Cardiac fibroblast (primary cell): ENCODE results near the gene HIRIP3.

Experiments
- DNase-seq, 2 donors: peaks; one replicate each; pipeline versions ENCODE4 v3.0.0 to v3.0.0-alpha.2; 2010; ENCODE audit warnings: low read depth in 2 of 2
- H3K4me3 ChIP-seq, 2 donors: replicated peaks in 1 of 2; 1 replicate in 1 of 2; 2 replicates in 1 of 2; pipeline ENCODE4 v1.5.1; 2011; ENCODE audit warnings: low read depth in 2 of 2, low read length in 2 of 2, mild to moderate bottlenecking in 2 of 2, moderate library complexity in 1 of 2
- TF ChIP-seq, protein P1 (sequence below): IDR thresholded peaks from one replicate; pipeline ENCODE4 v1.5.1; 2011; ENCODE audit warnings: low read depth, mild to moderate bottlenecking, low read length, inconsistent platforms

HIRIP3 gene

DNA sequence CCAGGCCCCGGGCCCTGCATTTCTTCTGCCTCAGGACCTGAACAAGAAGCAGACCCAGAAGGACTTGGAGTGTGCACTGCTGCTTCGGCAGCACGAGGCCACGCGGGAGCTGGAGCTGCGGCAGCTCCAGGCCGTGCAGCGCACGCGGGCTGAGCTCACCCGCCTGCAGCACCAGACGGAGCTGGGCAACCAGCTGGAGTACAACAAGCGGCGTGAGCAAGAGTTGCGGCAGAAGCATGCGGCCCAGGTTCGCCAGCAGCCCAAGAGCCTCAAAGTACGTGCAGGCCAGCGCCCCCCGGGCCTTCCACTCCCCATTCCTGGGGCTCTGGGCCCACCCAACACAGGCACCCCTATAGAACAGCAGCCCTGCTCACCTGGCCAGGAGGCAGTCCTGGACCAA, 9.2 kb downstream of the HIRIP3 start:
- no peak for DNase-seq
- TF ChIP-seq, protein P1, sequence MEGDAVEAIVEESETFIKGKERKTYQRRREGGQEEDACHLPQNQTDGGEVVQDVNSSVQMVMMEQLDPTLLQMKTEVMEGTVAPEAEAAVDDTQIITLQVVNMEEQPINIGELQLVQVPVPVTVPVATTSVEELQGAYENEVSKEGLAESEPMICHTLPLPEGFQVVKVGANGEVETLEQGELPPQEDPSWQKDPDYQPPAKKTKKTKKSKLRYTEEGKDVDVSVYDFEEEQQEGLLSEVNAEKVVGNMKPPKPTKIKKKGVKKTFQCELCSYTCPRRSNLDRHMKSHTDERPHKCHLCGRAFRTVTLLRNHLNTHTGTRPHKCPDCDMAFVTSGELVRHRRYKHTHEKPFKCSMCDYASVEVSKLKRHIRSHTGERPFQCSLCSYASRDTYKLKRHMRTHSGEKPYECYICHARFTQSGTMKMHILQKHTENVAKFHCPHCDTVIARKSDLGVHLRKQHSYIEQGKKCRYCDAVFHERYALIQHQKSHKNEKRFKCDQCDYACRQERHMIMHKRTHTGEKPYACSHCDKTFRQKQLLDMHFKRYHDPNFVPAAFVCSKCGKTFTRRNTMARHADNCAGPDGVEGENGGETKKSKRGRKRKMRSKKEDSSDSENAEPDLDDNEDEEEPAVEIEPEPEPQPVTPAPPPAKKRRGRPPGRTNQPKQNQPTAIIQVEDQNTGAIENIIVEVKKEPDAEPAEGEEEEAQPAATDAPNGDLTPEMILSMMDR = no peak
- H3K4me3 ChIP-seq = no peak overlapping the region

DNA sequence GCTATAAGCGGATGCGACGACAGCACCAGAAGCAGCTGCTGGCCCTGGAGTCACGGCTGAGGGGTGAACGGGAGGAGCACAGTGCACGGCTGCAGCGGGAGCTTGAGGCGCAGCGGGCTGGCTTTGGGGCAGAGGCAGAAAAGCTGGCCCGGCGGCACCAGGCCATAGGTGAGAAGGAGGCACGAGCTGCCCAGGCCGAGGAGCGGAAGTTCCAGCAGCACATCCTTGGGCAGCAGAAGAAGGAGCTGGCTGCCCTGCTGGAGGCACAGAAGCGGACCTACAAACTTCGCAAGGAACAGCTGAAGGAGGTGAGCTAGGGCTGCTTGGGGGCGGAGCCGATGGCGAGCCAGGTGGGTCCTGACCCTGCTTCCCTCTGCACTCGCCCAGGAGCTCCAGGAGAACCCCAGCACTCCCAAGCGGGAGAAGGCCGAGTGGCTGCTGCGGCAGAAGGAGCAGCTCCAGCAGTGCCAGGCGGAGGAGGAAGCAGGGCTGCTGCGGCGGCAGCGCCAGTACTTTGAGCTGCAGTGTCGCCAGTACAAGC, 10.1 kb downstream of the HIRIP3 start:
- DNase-seq = no peak
- H3K4me3 ChIP-seq = no peak overlapping the region
- TF ChIP-seq, protein P1 = no peak

DNA sequence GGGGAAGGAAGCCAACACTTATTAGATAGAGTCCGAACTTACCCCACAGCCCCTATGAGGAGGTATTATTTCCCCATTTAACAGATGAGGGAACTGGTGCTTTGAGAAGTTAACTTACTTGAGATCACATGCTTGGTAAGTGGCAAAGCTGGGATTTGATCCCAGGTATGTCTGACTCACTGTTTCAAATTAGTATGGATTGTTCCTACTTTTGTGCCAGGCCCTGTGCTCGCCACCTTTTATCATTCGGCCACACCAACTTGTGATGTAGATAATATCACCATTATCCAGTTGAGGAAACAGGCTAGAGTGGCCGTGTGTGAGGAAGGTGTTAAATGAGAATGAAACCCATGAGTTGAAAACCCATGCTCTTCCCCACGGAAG, 10.7 kb downstream of the HIRIP3 start:
- no peak for DNase-seq
- TF ChIP-seq, protein P1 = no peak
- no peak overlapping the region for H3K4me3 ChIP-seq

DNA sequence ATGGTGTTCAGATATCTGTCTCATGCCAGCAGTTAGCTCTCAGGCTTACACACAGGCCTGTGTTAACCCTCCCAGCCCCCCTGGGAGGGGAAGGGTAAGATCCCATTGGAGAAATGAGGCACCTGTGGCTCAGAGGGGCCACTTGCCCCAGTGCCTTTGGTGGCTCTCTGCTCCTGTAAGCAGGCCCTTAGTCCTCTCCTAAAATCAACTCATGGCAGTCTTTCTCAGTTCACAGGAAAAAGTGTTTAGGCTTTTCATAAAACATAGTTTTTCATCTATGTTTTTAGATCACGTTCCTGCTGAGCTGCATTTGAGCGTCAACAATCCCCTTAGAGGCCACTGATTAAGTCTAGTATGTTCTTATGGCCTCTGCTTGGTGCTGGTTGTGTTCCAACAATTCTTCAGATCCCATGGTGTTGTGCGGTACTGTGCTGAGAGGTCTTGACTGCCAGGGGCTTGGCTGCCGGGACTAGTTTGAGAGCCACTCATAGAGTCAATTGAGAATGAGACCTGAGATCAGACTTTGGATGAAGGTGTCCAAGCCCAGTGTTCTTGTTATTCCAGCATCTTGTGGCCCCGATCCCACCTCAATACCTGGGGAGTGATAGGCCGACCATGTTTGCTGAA, 11.2 kb downstream of the HIRIP3 start:
- TF ChIP-seq, protein P1 = no peak
- no peak for DNase-seq
- no peak overlapping the region for H3K4me3 ChIP-seq

DNA sequence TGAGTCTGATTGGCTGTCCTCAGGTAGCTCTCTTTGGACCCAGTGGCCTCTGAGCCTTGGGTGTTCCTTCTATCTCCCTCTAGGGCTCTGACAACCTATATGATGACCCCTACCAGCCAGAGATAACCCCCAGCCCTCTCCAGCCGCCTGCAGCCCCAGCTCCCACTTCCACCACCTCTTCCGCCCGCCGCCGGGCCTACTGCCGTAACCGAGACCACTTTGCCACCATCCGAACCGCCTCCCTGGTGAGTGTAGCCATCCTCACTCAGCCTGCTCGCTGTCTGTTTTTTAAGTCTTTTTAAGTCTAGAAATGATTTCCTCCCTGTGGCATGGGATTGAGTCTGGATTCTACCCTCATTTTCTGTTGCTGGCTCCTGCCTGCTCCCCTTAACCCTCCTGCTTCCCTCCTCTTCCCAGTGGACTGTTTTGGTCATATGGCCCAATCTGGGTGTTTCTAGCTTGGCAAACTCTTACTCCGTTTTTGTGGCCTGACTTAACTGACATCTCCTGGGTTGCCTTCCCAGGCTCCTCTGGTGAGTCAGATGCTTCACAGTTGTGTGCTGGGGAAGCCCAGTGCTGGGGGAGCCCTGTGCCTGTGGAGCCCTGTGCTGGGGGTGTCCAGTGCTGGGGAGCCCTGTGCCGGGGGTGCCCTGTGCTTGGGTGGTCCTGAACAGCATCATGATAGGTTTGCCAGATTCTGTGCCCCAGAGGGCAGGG, 11.8 kb downstream of the HIRIP3 start:
- TF ChIP-seq, protein P1 = no peak
- H3K4me3 ChIP-seq = no peak overlapping the region
- DNase-seq = no peak

DNA sequence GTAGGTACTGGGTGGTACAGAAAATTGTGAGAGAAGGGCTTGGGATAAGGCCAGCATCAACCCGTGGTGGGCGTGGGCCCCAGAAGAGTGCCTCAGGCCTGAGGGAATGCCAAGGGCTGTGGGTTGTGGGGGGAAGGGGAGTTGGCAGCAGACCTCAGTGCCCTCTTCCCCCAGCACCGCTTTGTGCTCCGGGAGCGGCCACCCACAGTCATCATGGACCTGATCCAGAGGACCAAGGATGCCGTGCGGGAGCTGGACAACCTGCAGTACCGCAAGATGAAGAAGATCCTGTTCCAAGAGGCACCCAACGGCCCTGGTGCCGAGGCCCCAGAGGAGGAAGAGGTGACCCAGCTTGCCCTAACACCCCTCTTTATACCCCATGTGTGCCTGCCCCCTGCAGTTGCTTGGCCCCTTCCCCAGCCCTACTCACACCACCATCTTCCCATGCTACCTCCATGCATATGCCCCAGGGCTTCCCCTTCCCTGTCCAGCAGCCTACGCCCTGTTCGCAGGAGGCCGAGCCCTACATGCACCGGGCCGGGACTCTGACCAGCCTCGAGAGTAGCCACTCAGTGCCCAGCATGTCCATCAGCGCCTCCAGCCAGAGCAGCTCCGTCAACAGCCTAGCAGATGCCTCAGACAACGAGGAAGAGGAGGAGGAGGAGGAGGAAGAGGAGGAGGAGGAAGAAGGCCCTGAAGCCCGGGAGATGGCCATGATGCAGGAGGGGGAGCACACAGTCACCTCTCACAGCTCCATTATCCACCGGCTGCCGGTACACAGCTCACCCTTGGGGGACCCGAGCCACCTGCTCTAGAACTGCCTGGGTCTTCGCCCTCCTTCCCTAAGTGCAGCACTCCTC, 12.6 kb downstream of the HIRIP3 start:
- TF ChIP-seq, protein P1 = no peak
- no peak for DNase-seq
- H3K4me3 ChIP-seq = no peak overlapping the region
